GM19238 (cell line): ENCODE data around the gene METTL9.
"Not testable (repeated sequence)": the region's sequence is repeated elsewhere in the genome, so short reads cannot be mapped to it uniquely, and the experiment has no call there.

ENCODE experiments used
- DNase-seq: peaks from one replicate; pipeline ENCODE4 v3.0.0; 2011; ENCODE audit warnings: low spot score; ENCODE audit not compliant: insufficient read length

METTL9 gene

DNA sequence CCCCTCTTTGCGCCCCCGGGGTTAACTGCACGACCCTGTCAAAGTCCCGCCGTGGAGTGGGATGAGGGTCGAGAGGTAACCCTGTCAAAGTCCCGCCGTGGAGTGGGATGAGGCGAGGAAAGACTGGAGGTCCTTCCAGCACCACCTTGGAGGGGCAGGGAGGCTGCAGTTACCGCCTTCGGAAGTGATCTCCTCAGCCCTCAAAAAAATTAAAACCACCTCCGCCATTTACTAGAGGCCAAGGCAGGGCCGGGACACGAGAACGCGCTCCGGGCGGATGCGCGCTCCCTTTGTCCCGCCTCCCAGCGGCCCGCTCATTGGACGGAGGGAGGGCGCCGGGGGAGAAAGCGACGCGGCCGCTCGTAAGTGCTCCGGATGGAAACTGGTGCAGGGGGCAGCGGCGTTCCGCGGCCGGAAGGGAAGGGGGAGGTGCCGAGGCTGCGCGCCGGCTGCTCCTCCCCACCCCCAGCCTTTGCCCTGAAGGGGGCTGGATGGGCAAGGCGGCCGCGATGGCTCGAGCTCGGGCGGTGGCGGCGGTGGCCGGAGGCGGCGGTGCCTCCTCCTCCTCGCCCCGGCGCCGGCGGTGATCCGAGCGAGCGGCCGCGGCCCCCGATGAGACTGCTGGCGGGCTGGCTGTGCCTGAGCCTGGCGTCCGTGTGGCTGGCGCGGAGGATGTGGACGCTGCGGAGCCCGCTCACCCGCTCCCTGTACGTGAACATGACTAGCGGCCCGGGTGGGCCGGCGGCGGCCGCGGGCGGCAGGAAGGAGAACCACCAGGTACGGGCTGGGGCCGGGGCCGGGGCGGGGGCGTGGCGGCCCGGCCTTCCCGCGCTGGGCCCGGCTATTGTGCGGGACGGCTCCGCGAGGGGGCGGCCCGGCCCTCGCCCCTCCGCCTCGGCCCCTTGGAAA lies at the start of gene METTL9:
METTL9 (plus strand) TSS at position 456 of the 909 bp plus-strand sequence; CDS start at position 613, 157 bp downstream.
- peak; percentile 92 for DNase-seq

DNA sequence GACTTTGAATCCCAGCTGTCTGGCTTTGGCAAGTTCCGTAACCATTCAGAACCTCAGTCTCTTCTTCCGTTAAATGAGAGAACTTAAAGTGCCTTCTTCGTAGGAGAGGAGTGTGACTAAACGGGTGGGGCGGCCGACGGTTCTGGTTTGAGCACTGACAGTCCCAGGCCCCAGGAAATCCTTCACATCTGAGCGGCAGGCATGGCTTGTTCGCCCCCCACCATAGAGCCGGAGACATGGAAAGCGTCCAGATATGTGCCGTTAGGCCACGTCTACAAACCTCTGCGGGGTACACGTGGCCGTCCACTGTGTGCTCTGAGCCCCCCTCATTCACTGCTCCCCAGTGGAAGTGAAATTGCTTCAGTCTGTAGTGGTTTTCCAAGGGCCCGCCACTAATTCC lies 49.4 kb upstream of the METTL9 start:
- not testable (repeated sequence) for DNase-seq

DNA sequence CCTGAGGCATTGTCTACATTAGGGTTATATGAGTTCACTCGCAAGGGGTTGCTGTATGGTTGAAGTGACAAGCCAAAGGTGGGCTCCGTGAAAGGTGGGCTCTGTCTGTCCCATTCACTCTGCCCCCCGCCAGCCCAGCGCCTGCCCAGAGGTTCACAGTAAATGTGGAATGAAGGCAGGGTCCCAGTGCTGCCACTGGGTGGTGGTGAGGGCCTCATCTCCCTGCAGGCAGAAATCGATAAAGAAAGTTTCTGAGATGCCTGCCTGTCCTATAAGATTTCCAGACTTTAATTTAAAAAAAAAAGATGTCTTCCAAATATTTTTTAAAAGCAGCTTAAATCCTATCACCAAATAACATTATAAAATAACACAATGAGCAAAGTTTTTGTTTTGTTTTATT lies 48.9 kb upstream of the METTL9 start:
- not testable (repeated sequence) for DNase-seq

DNA sequence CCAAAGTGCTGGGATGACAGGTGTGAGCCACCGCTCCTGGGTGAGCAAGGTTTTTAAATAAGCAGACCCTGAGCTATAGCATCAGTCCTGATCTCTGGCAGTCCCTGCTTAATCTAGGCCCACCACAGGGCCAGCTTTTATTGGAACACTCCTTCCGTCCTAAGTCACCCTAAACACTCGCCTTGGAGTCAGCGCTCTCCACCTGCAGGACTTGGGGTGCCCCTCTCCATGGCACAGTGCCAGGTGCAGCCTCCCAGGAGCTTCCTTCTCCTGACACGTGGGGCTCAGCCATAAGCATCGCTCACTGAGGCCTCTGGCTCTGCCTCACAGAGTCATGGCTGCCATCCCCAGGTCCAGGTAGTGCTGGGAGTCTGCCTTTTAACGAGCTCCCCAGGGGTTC lies 48.3 kb upstream of the METTL9 start:
- DNase-seq = not testable (repeated sequence)

- not testable (repeated sequence) for DNase-seq
These were observed 47.8 kb upstream of the METTL9 start for GRCh38 chr16:21551600-21551999.

DNA sequence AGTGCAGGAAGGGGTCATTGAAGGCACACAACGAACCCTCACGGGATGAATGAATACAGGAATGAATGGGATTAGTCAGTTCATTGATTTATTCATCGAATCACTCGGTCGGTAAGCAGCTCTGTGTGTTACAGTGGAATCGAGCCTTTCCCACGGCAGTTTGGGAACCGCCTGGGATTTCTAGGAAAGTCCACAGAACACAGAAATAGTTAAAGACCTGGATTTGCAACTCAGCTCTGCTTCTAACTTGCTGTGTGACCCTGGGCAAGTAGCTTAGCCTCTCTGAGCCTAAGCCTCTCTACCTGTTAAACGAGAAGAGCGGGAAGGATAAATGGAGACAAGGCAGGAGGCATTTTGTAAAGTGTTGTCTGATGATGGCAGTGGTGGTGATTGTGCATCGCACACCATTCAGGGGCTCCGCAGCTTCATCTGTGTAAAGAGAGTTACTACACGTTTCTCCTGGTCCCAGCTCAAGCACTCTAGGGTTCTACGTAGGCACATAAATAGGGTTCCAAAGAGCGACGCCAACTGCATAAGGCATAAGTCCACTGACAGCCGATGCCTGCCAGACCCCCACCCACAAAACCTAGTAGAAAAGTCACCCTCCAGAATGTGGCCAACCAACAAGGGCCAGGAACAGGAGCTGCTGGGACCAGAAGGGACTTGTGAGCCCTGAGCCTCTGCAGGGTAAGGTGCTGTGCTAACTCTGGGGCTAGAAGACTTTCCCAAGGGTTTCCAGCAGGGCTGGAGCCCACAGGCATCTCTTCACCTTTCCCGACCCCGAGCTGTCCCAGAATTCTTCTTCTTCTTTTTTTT lies 45.7 kb upstream of the METTL9 start:
- not testable (repeated sequence) for DNase-seq

DNA sequence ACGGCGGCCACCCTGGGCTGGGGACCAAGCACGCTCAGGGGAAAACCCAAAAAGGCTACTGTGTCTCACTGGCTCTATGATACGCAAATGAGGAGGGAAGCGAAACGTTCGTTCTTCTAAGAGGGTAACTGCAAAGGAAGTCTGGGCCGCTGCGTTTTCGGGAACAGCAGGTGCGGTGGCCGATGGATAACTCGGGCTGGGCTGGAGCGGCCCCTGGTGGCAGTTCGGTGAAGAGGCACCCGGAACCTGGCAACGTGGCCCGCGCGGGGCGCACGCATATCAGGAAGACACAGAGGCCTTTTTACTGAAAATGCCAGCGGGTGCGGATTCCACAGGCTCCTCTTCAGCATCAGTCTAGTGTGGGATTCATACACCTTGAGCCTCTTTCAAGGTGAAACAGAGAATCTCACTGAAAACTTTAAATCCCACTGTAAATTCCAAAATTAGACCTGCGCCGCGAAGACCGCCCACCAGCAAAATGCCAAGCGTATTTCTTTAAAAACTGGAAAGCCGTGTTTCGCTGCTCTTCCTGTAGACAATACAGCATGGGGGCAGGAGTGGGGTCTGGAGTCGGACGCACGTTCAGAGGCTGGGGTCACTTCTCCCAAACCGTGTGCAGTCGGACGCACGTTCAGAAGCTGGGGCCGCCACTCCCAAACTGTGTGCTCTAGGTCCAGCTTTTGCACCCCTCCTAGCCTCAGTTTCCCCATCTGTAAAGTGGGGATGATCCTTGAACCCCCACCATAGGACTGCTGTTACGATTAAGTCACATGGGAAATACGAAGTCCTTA lies 44.4 kb upstream of the METTL9 start:
- peak; percentile 95 for DNase-seq

DNA sequence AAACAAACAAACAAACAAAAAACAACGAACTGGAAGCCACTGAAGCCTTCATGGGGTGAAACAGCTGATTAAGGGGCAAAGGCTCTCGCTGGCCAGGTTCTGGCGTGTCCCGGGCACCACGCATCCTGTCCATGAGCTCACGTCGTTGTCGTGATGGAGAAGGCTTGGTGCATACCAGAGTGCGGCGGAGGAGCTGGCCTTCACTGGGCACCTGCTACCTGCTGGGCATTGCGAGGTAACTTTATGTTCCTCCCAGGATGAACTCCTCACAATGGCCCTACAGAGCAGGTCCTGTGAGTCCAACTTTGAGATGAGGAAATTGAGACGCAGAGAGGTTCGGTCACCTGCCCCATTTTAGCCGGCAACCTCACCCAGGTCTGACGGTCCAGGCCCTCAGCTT lies 43.8 kb upstream of the METTL9 start:
- DNase-seq = not testable (repeated sequence)

DNA sequence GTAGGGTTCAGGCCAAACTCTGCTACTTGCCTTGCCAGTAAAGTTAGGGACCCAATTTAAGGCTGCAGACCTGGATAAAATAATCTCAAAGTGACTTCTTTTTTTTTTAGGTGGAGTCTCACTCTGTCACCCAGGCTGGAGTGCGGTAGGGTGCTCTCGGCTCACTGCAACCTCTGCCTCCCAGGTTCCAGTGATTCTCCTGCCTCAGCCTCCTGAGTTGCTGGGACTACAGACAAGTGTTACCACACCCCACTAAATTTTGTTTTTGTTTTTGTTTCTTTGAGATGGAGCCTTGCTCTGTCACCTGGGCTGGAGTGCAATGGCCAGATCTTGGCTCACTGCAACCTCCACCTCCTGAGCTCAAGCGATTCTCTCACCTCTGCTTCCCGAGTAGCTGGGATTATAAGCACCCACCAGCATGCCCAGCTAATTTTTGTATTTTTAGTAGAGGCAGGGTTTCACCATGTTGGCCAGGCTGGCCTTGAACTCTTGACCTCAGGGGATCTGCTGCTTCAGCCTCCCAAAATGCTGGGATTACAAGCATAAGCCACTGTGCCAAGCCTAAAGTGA lies 43.3 kb upstream of the METTL9 start:
- DNase-seq = not testable (repeated sequence)

GRCh38 chr16:21556651-21557241 lies 42.6 kb upstream of the METTL9 start:
- DNase-seq = not testable (repeated sequence)

DNA sequence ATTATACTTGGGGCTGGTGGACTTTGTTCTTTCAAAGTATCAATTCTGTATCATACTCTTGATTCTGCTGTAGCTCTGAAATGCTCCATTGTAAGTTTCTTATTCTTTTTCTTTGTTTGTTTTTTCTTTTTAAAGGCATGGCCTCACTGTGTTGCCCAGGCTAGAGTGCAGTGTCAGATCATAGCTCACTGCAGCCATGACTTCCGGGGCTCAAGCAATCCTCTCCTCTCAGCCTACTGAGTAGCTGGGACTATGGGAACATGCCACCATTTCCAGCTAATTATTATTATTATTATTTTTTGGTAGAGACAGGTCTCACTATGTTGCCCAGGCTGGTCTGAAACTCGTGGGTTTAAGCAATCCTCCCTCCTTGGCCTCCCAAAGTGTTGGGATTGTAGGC lies 38.9 kb upstream of the METTL9 start:
- DNase-seq = no peak

DNA sequence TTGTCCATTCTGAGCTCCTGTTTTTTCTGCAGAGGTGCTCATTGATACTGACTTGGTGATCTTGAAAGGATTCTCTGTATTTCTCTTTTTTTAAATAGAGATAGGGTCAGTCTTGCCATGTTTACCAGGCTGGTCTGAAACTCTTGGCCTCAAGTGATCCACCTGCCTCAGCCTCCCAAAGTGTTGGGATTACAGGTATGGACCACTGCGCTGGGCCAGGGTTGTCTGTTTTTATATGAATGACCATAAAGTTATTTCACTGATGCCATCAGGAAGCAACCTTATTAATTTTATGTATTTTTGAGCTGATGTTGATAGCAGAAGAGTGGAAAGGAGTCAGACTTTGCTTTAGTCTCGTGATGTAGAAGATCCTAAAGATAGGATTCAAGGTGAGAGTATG lies 35.7 kb upstream of the METTL9 start:
- no peak for DNase-seq

- not testable (repeated sequence) for DNase-seq
These were observed 35.0 kb upstream of the METTL9 start for GRCh38 chr16:21564367-21564766.

DNA sequence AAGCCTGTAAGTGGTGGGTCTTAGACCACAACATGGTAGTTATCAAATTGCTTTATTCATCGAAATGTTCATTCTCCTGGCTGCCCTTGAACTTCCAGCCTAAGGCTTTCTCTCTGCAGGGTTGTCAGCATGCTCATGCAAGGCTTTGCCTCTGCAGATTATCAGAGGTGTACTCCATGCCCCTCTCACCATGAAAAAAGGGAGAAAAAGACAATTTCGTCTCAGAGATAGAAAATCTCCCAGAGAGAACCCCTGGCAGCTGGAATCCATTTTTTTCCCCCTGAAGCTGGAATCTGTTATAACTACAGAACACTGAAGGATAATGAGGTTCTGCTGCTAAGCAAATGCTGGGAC lies 33.9 kb upstream of the METTL9 start:
- DNase-seq = no peak

DNA sequence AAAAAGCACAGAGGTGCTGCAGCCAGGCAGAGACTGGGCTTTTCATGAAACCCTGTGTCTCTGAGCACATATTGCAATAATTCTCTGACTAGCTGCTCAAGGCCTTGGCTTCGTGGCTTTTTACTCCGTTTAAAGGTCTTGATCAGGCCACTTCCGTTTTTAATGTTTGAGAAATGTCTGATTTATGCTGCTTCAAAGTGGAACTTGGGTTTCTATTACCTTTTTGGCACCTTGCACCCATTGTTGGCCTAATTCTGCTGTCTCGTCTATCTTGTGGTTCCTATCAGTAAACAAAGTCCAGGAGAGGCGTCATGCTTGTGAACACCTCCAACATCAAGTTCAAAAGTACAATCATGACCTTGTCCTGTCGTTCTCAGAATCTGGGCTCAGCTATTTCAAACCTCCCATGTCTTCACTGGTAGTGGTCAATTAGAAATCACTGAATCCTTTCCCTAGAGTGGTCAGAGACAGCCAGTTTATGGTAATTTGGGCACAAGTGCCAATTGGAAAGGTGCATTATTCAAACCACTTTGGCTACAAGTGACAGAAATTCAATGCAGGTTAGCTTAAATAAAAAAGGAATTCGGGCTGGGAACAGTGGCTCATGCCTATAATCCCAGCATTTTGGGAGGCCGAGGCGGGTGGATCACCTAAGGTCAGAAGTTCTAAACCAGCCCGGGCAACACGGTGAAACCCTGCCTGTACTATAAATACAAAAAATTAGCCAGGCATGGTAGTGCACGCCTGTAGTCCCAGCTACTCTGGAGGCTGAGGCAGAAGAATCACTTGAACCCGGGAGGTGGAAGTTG lies 33.3 kb upstream of the METTL9 start:
- no peak for DNase-seq

GRCh38 chr16:21566891-21567414 lies 32.4 kb upstream of the METTL9 start:
- DNase-seq = no peak

DNA sequence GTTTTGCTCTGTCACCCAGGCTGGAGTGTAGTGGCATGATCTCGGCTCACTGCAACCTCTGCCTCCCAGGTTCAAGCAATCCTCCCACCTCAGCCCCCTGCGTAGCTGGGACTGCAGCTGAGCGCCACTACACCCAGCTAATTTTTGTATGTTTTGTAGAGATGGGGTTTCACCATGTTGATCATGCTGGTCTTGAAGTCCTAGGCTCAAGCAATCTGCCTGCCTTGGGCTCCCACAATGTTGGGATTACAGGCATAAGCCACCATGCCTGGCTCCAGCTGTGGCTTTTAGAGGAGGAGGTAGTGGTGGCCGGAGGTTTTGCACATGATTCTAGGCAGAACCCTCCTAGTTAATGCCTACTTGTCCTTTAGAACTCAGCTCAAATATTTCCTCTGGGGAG lies 31.9 kb upstream of the METTL9 start:
- not testable (repeated sequence) for DNase-seq

DNA sequence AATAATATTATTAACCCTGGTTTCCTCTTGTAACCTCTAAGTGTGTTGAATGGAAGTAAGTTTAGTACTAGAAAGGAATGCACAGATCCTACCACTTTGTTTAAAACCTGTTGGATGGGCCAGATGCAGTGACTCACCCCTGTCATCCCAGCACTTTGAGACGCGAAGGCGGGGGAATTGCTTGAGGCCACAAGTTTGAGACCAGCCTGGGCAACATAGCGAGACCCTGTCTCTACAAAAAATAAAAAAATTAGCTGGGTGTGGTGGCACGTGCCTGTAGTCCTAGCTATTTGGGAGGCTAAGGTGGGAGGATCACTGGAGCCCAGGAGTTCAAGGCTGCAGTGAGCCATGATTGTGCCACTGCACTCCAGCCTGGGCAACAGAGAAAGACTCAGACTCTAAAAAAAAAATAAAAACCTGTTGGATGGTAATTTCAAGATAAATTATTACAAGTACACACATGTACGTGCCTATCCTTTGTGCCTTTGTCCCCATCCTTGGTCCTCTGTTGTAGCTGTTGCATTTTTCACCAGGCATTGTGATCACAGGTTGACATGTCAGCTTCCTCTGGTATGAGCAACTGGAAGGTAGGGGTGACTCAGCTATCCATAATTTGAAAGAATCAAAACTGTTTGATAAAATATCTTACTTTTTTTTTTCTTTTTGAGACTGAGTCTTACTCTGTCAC lies 30.7 kb upstream of the METTL9 start:
- no peak for DNase-seq

DNA sequence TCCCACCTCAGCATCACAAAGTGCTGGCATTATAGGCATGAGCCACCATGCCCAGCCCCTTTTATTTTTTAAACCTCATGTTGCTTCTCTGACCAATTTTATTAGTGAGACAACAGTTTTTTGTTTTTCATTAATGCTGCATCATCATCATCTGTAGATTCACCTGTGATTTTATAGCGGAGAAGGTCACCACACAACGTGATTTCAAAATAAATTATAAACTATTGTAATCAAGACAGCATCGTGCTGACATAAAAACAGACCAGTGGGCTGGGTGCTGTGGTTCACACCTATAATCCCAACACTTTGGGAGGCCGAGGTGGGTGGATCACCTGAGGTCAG lies 28.7 kb upstream of the METTL9 start:
- no peak for DNase-seq
